Measurements from ENCODE around the gene LHX6.

- TF ChIP-seq GATA2 (IDR thresholded peaks at IDR 0.05; ENCODE audit: low read depth, low read length), result no peak
- no peak for TF ChIP-seq GATA3 (IDR thresholded peaks at IDR 0.05; ENCODE audit: low read depth, low read length)
Measured at GRCh38 chr9:122212473-122213004, 16.2 kb downstream of the LHX6 start.

All from SH-SY5Y (cell line).